DOHH2 (cell line): ENCODE data around the gene CCDC8.
"Not testable (repeated sequence)": the region's sequence is repeated elsewhere in the genome, so short reads cannot be mapped to it uniquely, and the experiment has no call there.

ENCODE experiments used
- H3F3A ChIP-seq: fragments of 200-600 bp; sonication (generic), shearing (Covaris generic); 2 replicates; pipeline ENCODE4 v1.6.0; 2016; ENCODE audit warnings: antibody characterized with exemption, mild to moderate bottlenecking; ENCODE audit not compliant: control insufficient read depth, insufficient read depth
- H3K27ac ChIP-seq: fragments of 200-600 bp; sonication (generic); 2 replicates; pipeline ENCODE4 v1.5.1; 2014; ENCODE audit warnings: low read depth, mild to moderate bottlenecking, low read length, moderate library complexity
- H3K27me3 ChIP-seq: fragments of 200-600 bp; sonication (generic); 2 replicates; pipeline ENCODE4 v1.6.1; 2014; ENCODE audit warnings: mild to moderate bottlenecking, low read length, mixed read lengths; ENCODE audit not compliant: control insufficient read depth
- H3K36me3 ChIP-seq: fragments of 200-600 bp; sonication (generic); 2 replicates; pipeline ENCODE4 v1.6.1; 2014; ENCODE audit warnings: mild to moderate bottlenecking, low read length, moderate library complexity, mixed read lengths; ENCODE audit not compliant: control insufficient read depth
- H3K4me1 ChIP-seq: fragments of 200-600 bp; sonication (generic); 2 replicates; pipeline ENCODE4 v1.6.1; 2014; ENCODE audit warnings: mild to moderate bottlenecking, low read length, mixed read lengths; ENCODE audit not compliant: control insufficient read depth
- H3K4me2 ChIP-seq: fragments of 200-600 bp; sonication (generic); 2 replicates; pipeline ENCODE4 v1.6.0; 2014; ENCODE audit warnings: mild to moderate bottlenecking, low read length, moderate library complexity
- H3K4me3 ChIP-seq: fragments of 200-600 bp; sonication (generic); 2 replicates; pipeline ENCODE4 v1.5.1; 2014; ENCODE audit warnings: mild to moderate bottlenecking, low read length, mixed read lengths
- H3K79me2 ChIP-seq: fragments of 200-600 bp; sonication (generic); 2 replicates; pipeline ENCODE4 v1.6.1; 2014; ENCODE audit warnings: mild to moderate bottlenecking, low read length, mixed read lengths; ENCODE audit not compliant: control insufficient read depth
- H3K9me2 ChIP-seq: fragments of 200-600 bp; sonication (generic); replicated peaks from 2 replicates; pipeline ENCODE4 v1.6.1; 2014; ENCODE audit warnings: mild to moderate bottlenecking, low read length, mixed read lengths; ENCODE audit not compliant: control insufficient read depth
- H3K9me3 ChIP-seq: fragments of 200-600 bp; sonication (generic); 2 replicates; pipeline ENCODE4 v1.6.1; 2014; ENCODE audit warnings: antibody characterized with exemption, low read length, mixed read lengths; ENCODE audit not compliant: control insufficient read depth, insufficient read depth
- H4K20me1 ChIP-seq: fragments of 200-600 bp; sonication (generic); 2 replicates; pipeline ENCODE4 v1.6.0; 2014; ENCODE audit warnings: low read depth, mild to moderate bottlenecking, antibody characterized with exemption, low read length, moderate library complexity; ENCODE audit not compliant: control insufficient read depth, insufficient read depth
- CTCF ChIP-seq: fragments of 200-600 bp; sonication (generic); IDR thresholded peaks from one replicate; pipeline ENCODE4 v1.5.1; 2014; ENCODE audit warnings: antibody characterized with exemption, mild to moderate bottlenecking, low read depth, low read length; ENCODE audit not compliant: poor library complexity, severe bottlenecking
- EZH2phosphoT487 ChIP-seq: fragments of 200-600 bp; sonication (generic); IDR thresholded peaks from 2 replicates; pipeline ENCODE4 v1.6.1; 2017; ENCODE audit warnings: borderline replicate concordance, mild to moderate bottlenecking, antibody characterized with exemption, low read length, moderate library complexity, mixed read lengths

CCDC8 gene

GRCh38 chr19:46404055-46404752 lies 9.2 kb downstream of the CCDC8 start:
- Histone ChIP-seq H3K36me3 (no peaks in the 10 kb centered on the region), H3K9me2 (no peaks in the 10 kb centered on the region), H3K79me2 (no peaks in the 10 kb centered on the region), H4K20me1 (no peaks in the 10 kb centered on the region), H3K9me3 (no peaks in the 10 kb centered on the region), H3K4me3 (no peak overlapping the region), H3F3A (no peaks in the 10 kb centered on the region), H3K27ac (no peak overlapping the region), H3K27me3 (peaks cover 10% of the 10 kb centered on the region), H3K4me2 (no peak overlapping the region), H3K4me1 (no peaks in the 10 kb centered on the region)
- TF ChIP-seq EZH2phosphoT487 = no peak
- no peak for TF ChIP-seq CTCF

- Histone ChIP-seq H3F3A (no peaks in the 10 kb centered on the region), H3K79me2 (no peaks in the 10 kb centered on the region), H3K4me3 (no peak overlapping the region), H3K27me3 (peaks cover 8% of the 10 kb centered on the region), H3K9me3 (no peaks in the 10 kb centered on the region), H3K27ac (no peak overlapping the region), H3K4me2 (no peak overlapping the region), H4K20me1 (no peaks in the 10 kb centered on the region), H3K36me3 (no peaks in the 10 kb centered on the region), H3K4me1 (no peaks in the 10 kb centered on the region), H3K9me2 (no peaks in the 10 kb centered on the region)
- no peak for TF ChIP-seq CTCF
- no peak for TF ChIP-seq EZH2phosphoT487
Measured at GRCh38 chr19:46402725-46403124, 10.6 kb downstream of the CCDC8 start.

- H3K4me2 ChIP-seq, H3K27me3 ChIP-seq, H3K9me2 ChIP-seq, H4K20me1 ChIP-seq, H3K4me1 ChIP-seq, H3K79me2 ChIP-seq, H3K9me3 ChIP-seq, H3K27ac ChIP-seq, H3K4me3 ChIP-seq, H3F3A ChIP-seq, H3K36me3 ChIP-seq: not testable (repeated sequence)
Measured at GRCh38 chr19:46397801-46398479, 15.4 kb downstream of the CCDC8 start.

GRCh38 chr19:46394402-46394797 lies 19.0 kb downstream of the CCDC8 start:
- H3K4me3 ChIP-seq = no peak overlapping the region
- H3K9me3 ChIP-seq = no peaks in the 10 kb centered on the region
- no peaks in the 10 kb centered on the region for H3K79me2 ChIP-seq
- peaks cover 14% of the 10 kb centered on the region; the same call in 1 of the 2 replicates for H3F3A ChIP-seq
- no peaks in the 10 kb centered on the region for H3K9me2 ChIP-seq
- no peaks in the 10 kb centered on the region for H3K4me1 ChIP-seq
- H3K27me3 ChIP-seq = no peaks in the 10 kb centered on the region
- no peaks in the 10 kb centered on the region for H4K20me1 ChIP-seq
- peaks cover 27% of the 10 kb centered on the region for H3K36me3 ChIP-seq
- no peak overlapping the region for H3K27ac ChIP-seq
- no peak for TF ChIP-seq EZH2phosphoT487
- no peak for TF ChIP-seq CTCF
- H3K4me2 ChIP-seq = no peak overlapping the region
